SH-SY5Y (cell line): ENCODE measurements around the gene PADI1.

Experiments
- GATA2 ChIP-seq: IDR thresholded peaks from 2 replicates; pipeline ENCODE4 v1.6.1; 2011; ENCODE audit warnings: mild to moderate bottlenecking, low read depth, low read length
- GATA3 ChIP-seq: IDR thresholded peaks from 2 replicates; pipeline ENCODE4 v1.6.1; 2011; ENCODE audit warnings: low read depth, mild to moderate bottlenecking, low read length, moderate library complexity

- TF ChIP-seq GATA2 (no peak), GATA3 (no peak)
These were observed 28.1 kb downstream of the PADI1 start for GRCh38 chr1:17232759-17233661.
